ENCODE results near the gene RALGPS2.
"Not testable (repeated sequence)": the region's sequence is repeated elsewhere in the genome, so short reads cannot be mapped to it uniquely, and the experiment has no call there.

RALGPS2 gene

DNA sequence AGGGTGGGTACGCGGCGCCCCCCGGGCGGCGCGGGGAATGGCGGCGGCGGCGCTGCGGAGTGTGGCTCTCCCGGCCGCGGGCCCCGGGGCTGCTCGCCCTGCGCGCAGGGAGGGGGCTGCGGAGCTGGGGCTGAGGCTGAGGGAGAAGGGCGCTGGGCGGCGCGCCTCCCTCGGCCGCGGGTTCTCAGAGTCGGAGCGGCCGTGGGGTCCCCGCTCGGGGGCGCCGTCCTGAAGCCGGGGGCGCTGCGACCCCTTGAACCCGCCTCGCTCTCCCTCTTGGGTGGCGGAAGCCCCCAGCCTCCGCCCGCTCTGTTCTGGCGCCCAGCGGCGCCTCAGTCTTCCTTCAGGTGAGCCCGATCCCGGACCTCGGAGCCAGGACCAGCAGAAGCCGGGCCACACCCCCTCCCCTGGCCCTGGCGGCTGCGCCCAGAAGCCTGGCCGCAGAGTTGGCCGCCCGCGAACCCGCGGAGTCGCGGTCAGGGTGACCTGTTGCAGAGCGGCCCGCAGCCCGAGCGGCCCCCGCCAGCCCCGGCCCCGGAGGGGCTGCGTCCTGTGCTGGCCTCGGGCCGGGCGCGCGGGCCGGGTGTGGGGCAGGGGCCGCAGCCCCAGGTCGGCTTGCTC is 532 bp downstream of the RALGPS2 start:
- DNase-seq = peak; percentile 14

DNA sequence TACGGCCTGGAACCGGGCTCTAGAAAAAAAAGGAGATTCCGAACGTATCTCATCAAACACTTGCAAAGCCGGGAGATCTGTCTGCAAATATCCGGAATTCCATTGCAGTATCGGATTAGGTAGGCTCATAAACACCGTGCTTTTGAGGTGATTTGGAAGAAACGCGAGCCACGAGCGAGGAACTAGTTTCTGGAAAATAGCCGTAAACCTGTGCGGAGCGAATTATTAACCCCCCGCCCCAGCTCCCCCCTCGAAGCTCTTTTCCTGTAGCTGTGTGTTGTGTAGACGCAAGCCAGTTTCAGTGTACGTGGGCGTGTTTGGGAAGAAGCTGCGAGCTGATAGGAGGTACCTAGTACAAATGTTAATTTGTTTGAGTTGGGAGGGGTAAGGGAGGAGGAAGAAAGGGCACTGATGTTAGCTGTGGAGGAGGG is 1.1 kb downstream of the RALGPS2 start:
- peak; percentile 62 for DNase-seq

DNA sequence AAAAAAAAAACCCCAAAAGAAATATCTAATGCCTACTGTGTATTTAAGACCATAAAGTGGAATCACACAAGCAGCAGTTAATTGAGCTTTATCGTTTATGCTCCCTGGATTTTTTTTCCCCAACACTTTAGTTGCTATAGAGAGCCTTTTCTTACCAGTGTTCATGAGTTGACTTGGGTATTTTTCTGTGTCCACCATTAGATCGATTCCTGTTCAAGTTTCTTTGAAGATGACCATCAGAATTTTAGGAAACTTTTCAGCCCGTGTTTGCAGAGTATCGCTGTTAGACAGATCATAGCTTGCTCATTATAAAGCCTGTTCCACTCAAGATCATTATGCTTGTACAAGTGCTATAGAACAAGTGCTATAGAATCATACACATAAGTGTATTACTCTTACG is 1.5 kb downstream of the RALGPS2 start:
- no peak for DNase-seq

DNA sequence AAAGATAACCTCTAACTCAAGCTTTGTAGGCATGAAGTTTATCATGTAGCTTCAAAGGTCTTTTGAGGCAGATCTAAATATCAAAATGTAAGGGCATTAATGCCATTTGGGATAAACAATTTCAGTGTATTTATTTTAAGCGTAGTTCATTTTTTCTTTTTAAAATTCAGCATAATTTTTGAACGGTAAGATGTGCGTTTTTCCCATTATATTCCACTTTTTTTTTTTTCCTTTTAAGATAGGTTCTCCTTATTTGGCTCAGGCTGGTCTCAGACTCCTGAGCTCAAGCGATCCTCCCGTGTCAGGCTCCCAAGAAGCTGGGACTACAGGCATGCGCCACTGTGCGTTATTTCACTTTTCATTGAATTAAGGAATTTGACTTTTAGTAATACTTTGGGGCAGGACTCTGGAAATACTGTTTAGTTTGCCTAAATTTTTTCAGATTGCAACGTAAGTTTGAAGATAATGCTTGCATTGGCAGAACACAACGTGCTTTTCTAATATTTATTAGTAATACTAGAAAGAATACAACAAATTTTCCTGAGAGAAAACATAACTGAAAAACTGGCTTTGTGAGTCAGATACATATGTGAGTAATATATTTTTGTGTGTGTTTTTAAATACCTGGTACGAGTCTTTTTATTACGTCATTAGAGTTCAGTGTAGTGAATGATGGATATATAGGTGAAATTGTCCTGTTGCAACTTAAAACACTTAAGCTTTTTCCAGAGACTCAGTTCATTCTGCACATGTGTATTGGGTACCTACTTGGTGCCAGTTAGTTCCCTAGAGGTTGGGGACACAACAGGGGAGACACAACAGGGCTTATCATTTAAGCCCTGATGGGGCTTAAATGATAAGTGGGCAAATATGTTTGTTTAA is 2.2 kb downstream of the RALGPS2 start:
- DNase-seq = no peak

DNA sequence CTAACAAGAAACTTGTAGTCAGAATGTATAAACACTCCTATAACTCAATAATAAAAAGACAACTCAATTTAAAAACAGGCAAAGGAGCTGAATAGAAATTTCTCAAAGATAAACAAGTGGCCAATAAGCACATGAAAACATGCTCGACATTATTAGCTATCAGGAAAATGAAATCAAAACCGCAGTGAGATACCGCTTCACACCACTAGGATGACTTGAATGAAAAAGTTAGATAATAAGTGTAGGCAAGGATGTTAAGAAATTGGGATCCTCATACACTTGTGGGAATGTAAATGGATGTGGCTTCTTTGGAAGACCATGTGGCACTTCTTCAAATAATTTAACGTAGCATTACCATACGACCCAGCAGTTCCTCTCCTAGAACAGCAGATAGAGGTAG is 8.9 kb downstream of the RALGPS2 start:
- DNase-seq = no peak

DNA sequence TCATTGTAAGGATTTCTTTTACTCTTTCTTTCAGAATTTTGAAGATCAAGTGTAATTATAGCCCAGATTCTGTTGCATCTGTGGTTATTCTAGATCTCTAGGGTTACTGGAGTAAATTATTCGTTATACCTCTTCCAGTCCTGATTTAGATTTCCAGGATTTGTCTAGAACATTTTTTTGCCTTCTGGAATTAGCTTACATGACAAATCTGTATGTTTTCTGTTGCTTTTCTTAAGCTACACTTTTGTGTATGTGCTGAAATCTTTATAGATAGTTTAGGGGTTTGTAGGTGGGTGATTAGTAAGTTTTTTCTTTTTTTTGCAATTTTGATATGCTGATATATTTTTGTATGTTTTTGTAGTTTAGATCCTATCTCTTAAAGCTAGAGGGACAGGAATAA is 13.7 kb downstream of the RALGPS2 start:
- no peak for DNase-seq

DNA sequence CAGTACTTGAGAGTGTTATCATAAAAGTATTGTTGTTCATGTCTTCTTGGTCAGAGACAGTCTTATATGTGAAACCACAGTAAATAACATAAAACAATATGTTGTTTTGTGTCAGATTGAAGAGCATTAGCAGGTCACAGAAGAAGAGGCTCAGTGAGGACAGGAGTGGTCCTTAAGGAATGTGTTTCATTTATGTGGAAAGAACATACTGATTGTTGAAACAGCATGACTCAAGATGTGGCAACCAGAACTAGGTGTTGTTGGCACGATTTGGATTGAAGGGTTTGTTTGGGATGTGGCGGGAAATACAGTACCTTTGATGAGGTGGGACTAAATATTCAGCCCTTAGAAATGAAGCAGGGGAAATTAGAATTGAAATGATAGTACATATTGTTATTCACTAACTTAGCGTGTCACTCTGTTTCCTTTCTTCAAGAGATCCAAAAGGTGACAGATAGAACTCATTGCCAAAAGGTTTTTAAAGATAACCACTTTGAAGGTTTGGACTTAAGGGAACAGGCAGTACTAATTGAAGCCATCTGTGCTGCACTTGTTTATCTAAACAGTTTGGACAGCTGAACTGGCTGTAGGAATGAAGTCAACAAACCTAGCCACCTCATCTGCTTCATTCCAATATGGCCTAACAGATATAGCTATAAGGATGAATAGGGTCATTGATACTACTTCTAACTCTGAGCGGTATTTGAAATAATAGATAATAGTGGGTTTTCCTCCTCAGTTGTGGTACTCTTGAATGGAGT is 14.4 kb downstream of the RALGPS2 start:
- no peak for DNase-seq

DNA sequence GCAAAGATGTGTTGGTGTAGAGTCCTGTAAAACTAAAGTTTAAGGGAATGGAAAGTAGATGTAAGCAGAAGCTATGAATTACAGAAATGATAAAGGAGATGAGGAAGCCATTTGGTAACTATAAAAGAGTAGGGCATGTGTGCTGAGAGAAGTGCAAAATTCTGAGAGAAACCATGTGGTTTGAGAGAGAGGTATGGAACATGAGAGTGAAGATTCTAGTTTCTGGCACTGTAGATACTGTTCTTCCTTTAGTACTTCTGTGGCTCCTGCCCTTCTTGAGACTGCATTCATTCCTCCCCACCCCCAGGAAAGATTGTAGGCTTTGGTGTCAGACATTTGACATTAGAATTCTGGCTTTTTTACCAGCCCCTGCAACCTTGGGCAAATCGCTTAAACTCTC is 15.4 kb downstream of the RALGPS2 start:
- DNase-seq = no peak

DNA sequence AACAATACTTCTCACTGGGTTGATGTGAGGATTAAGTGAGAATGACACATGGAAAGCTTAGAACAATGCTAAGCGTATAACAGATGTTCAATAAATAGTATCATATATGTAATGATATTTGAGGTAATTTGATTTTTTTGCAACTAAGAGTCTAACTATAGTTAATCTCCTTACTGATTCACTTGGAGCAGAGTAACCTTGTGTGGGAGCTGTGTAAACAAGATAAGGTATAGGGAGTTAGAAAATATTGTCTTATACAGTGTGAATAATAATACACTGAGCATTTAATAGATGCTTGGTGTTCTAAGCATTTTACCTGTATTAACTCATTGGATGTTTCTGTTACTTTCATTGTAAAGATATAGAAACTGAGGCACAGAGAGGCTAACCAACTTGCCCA is 15.9 kb downstream of the RALGPS2 start:
- no peak for DNase-seq

DNA sequence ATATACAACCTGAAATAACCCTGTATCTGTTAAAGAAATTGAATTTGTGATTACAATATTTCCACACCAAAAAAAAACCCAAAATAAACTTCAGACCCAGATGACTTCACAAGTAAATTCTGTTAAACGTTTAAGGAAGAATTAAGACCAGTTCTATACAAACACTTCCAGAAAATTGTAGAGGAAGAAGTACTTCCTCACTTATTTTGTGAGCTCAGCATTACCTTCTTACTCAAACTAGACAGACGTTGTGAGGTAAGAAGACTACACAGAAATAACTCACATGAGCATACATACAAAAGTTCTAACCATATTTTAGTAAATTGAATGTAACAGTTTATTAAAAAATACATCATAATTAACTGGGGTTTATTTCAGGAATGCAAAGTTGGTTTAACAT is 18.8 kb downstream of the RALGPS2 start:
- DNase-seq = no peak

DNA sequence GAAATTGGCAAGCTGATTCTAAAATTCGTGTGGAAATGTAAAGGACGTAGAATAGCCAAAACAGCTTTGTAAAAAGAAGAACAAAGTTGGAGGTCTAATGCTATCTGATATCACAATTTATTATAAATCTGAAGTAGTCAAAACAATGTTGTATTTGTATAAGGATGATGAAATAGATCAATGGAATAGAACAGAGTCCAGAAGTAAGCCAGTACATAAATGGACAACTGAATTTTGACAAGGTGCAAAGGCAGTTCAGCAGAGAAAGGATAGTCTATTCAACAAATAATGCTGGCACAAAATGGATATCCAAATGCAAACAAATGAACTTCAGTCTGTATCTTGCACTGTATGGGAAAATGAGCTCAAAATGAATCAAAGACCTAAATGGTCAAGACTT is 20.2 kb downstream of the RALGPS2 start:
- DNase-seq = no peak

DNA sequence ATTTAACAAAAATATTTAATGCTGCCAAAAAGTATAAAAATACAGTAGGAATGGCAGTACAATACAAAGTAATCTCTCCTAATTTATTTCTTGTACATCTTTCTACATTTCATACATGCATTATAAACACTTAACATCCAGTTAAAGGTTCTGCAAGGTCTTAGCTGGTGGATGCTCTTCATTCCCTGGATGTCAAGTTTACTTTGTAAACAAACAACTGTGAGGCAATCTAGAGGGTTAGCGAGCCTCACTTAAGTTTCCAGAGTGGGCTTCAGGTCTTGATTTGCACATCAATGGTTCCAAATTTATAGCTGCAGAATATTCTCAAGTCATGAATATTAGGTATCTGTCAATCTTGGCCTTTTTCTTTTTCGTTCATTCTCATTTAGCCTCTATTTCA is 21.3 kb downstream of the RALGPS2 start:
- DNase-seq = no peak

DNA sequence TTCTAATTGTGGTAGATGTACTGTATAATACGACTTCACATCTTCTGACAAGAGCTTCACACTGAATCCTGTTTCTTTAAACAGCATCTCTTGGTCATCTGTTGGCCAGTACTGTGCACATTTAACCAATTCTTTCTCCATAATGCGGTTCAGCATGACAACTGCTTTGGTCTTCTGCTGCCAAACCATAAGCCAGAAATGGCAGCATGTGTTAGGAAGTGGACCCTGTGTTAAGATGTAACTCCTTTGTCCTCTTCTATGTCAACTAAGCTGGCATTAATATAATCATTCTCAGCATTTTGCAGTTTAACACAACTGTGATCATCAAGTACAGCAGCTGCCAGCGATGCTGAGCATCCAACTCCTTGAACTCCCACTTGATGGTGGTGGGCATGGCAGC is 22.3 kb downstream of the RALGPS2 start:
- DNase-seq = not testable (repeated sequence)

DNA sequence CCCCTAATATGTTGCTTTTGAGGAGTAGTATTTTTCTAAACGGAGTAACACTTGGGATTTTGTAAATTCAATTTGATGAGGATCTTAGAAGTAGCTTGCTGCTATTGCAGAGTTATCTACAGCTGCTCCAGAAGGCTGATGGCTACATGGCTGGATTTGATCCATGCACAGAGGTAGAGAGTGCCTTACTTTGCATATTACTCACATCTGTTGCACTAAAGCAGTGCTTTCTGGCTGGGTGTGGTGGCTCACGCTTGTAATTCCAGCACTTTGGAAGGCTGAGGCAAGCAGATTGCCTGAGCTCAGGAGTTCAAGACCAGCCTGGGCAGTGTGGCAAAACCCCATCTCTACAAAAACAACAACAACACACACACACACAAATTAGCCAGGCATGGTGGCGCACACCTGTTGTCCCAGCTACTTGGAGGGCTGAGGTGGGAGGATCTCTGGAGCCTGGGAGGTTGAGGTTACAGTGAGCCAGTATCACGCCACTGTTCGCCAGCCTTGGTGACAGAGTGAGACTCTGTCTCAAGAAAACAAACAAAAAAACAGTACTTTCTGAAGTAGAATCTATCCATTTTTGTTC is 24.6 kb downstream of the RALGPS2 start:
- DNase-seq = no peak

DNA sequence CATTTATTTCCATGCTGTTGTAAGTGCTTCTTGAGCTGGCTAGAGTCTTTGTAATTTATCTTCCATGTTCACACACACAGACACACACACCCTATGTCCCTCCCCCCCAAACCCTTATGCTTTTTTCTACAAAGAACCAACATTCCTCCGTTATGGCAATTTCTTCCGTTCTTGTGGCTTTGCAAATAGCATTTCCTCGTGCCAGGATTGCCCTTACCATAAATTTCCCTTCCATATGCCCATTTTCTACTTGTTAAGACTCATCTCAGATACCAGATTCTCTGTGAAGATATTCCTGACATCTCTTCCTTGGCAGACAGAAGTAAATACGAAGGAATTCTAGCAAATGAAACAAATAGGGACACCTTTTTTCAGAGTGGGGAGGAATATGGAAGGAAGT is 26.0 kb downstream of the RALGPS2 start:
- no peak for DNase-seq

DNA sequence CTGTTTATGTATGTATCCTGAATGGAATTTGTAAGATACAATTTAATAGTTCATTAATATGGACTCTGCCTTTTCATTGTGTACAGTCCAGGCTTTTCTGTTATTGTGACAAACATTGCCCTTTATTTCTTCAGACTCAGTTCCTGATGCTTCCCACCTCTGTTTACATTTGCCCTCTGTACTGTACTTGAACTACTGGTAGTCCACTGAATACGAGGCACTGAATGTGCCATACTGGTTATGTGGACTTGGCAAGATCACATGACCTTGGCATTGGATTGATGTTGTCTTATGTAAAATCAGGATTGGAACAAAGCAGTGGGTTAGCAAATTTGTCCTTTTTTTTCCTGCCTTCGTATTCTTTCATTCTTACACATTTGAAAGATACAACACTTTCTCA is 27.8 kb downstream of the RALGPS2 start:
- no peak for DNase-seq

DNA sequence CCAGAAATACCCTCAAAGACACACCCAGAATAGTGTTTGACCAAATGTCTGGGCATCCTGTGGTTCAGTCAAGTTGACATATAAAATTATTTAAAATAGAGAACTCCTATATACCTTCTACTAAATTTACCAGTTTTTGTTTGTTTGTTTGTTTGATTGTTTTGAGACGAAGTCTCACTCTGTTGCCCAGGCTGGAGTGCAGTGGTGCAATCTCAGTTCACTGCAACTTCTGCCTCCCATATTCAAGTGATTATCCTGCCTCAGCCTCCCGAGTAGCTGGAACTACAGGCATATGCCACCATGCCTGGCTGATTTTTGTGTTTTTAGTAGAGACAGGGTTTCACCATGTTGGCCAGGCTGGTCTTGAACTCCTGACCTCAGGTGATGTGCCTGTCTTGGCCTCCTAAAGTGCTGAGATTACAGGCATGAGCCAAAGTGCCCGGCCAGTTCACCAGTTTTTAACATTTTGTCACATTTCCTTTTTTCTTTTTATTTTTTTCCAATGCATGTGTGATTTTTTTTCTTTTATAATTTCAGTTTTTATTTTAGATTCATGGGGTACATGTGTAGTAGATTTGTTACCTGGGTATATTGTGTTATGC is 29.7 kb downstream of the RALGPS2 start:
- not testable (repeated sequence) for DNase-seq

DNA sequence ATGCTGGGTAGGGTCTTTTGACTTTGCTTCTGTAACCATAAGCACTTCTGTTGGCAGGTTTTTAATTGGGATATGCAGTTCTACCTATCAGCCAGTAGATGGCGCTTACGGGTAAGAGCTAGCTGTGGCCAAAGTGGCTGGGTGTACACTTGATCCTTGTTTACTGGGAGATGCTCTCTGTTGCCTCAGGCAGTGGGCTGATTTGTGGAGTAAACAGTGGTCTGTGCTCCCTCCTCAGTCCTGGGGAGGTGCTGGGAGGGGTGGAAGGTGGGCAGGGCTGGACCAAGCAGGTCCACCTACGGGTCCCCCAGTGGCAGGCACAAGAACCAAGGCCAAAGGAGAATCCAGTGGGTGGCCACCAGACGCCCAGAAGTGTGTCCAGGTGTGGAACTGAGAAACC is 43.4 kb downstream of the RALGPS2 start:
- DNase-seq = peak; percentile 24

DNA sequence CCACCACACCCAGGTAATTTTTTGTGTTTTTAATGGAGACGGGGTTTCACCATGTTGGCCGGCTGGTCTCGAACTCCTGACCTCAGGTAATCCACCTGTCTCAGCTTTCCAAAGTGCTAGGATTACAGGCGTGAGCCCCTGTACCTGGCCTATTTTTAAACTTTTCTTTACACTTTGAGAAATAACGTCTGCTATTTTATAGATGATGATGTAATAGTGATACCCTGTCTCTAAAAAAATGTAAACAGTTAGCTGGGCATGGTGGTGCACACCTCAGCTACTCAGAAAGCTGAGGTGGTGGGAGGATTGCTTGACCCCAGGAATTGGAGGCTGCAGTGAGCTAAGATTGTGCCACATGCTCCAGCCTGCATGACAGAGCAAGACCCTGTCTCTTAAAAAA is 47.9 kb downstream of the RALGPS2 start:
- DNase-seq = no peak

DNA sequence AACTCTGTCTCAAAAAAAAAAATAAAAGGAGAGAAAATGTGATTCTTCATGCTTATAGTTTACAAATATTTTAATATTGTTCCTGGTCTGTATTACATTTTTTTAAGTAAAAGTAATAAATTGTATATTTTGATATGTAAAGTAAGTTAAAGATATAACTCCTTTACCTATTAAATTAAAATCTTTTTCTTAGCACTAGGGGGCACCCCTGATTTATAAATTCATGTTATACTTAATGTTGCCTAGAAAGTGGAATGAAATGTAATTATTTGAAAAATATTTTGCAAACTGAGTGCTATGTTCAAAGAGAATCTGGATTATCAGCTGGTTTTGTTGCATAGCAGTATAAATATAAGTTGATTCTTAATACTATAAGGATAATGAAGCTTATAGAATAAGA is 49.2 kb downstream of the RALGPS2 start:
- no peak for DNase-seq

DNA sequence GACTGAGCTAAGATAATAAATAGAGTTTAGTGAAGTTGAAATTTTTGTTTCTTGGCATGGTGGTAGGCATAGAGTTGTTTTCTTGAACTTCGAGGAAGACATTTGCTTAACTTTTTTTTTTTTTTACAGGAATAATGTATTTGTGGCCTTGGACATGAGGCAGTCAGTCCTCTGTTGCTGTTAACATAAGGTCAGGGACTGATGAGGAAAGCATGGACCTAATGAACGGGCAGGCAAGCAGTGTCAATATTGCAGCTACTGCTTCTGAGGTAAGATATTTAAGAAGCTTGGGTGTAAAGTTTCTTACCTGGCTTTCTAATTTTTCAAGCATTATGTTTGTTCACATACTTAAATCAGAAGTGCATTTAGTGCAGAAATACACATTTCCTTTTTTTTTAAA is 51.5 kb downstream of the RALGPS2 start:
- no peak for DNase-seq

DNA sequence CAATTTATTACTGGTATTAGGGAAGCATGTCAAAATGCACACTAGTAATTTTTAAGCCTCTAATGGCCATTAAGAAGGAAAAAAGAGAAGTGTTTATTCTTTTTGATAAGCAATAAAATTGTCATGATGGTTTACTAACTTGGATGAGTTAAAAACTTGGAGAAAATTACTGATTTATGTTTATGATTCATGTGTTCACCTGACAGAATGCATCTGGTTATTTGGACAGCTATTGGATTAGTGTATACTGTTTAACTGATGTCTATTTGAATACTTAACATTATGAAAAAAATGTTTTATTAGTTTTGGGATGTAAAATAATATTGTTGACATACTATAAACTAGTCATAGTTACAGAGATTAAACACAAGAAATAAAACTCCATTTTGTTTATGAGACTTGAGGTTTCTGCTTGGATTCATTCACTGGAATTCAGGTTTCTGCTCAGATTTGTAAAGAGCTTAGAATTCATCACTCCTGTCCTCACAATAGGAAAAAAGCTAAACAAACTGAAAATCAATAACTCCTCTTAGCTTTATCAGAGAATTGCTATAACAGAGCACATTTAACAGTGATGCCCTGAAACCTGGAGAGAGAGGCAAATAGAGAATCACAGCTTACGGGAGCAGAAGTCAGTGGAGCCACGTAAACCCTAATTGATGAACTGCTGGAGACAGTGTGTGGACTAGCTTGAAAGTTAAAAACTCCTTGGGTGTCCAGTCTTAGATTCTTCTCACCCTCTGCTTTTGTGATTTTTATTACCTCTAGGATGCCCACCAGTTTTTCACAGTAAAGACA is 56.7 kb downstream of the RALGPS2 start:
- no peak for DNase-seq
